Motor neuron (in vitro differentiated cells): Measurements from ENCODE around the gene LILRB5. TPM values are rescaled to one million over a fixed set of nuclear protein-coding genes. Genes with fewer than 3 reads are reported as not detected.
"Not testable (repeated sequence)": the region's sequence is repeated elsewhere in the genome, so short reads cannot be mapped to it uniquely, and the experiment has no call there.

Experiments
- ATAC-seq, 8 experiments: fragments of 200-7000 bp; cut with Tn5 transposase; replicated peaks in 6 of 8; 2 replicates each; pipeline ENCODE4 v1.8.0; 2021; ENCODE audit warnings: mild to moderate bottlenecking in 8 of 8, moderate library complexity in 8 of 8
- H3K27ac ChIP-seq, 2 donors: fragments of 250-450 bp; sonication (Bioruptor Pico); 2 replicates each; pipeline ENCODE4 v1.9.0; 2021; ENCODE audit warnings: antibody characterized with exemption in 2 of 2, mild to moderate bottlenecking in 2 of 2, moderate library complexity in 1 of 2
- H3K4me1 ChIP-seq, 2 donors: fragments of 250-450 bp; sonication (Bioruptor Pico); replicated peaks in 1 of 2; 2 replicates each; pipeline ENCODE4 v1.6.1; 2021; ENCODE audit warnings: antibody characterized with exemption in 2 of 2, mild to moderate bottlenecking in 2 of 2, moderate library complexity in 1 of 2
- H3K4me3 ChIP-seq, 5 donors: fragments of 250-450 bp; sonication (Bioruptor Pico); 2 replicates each; pipeline ENCODE4 v1.9.0; 2021; ENCODE audit warnings: antibody characterized with exemption in 5 of 5, mild to moderate bottlenecking in 5 of 5, moderate library complexity in 4 of 5
- WGBS, 10 experiments: fragments of 450-650 bp; shearing (Covaris generic); methylation state at CpG; one replicate each; pipeline ENCODE4 v1.0.0; 2022; 5-methylcytosine and 5-hydroxymethylcytosine counted together
- in situ Hi-C, 9 experiments: fragments of 400-800 bp; cut with MboI; loops; one replicate each; pipeline ENCODE4 v1.15.0; 2021; ENCODE audit warnings: low sequenced_read_pairs in 9 of 9, low pct_unique_long_range_greater_than_20kb in 2 of 9; ENCODE audit not compliant: unreplicated experiment in 9 of 9
- total RNA-seq, 8 experiments: library from RNA; unstranded; fragments of 300-600 nt; gene quantifications; 2 replicates each; pipeline versions ENCODE4 v1.2.3 to v1.2.4, GENCODE V29; 2022

Gene LILRB5
- total RNA-seq: under 1 TPM in 6 of 8 experiments, not detected in 2; under 0.01 to 0.81 (median 0.17) TPM

DNA sequence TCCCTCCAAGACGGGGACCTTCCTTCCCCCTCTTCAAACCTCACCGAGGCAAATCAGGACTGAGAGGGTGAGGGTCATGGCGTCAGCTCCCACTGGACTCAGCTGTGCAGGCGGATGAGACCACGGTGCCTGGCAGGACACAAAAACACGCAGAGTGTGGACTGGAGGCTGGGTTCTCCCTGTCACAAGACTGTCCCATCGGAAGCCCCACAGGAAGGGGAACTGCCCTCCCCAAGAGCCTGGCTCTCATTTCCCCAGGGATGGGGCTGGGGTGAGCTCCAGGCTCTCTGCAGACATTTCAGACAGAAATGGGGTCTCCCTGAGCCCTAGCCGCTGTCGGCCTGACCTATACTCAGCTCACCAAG, at the start of gene LILRB5:
LILRB5 (minus strand) TSS at position 158 of the 365 bp plus-strand sequence; CDS start at position 78, 80 bp downstream.
- Histone ChIP-seq H3K4me3 (no peak within 1 kb of the TSS), H3K27ac (no peak within 1 kb of the TSS), H3K4me1 (no peaks in the 10 kb centered on the region)
- in situ Hi-C loops: no loop called here
- no peak for ATAC-seq
- 25 to 80% (median 64%) methylated on average over 1 to 7 of the region's 9 CpGs; no CpG with 5 or more reads in 6 of the 10 experiments for WGBS, 10 experiments

DNA sequence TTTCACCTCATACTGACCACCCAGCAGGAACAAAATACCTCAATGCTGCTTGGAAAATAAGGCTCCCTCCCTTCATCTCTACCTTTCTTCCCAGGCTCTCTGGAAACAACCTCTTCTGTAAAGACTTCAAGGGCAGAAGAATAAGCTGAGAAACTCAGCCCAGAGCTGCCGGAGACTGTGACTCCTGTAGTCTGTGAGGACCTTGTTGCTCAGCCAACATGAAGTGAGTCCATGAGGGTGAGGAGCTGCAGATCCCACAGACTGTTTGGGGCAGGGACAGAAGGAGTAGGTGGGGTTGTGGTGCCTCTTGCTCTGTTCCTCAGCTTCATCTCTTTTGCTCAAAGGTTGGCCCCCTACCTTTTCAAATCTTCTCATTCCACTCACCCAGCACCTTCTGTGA, 48.1 kb upstream of the LILRB5 start:
- 0 to 83% (median 53%) methylated on average over 1 of the region's 1 CpG; no CpG with 5 or more reads in 6 of the 10 experiments for WGBS, 10 experiments
- H3K27ac ChIP-seq: no peak overlapping the region
- no peaks in the 10 kb centered on the region for H3K4me1 ChIP-seq
- in situ Hi-C loops: no loop called here
- no peak overlapping the region for H3K4me3 ChIP-seq
- no peak for ATAC-seq

- Histone ChIP-seq H3K27ac (no peak overlapping the region), H3K4me1 (no peaks in the 10 kb centered on the region), H3K4me3 (no peak overlapping the region)
- in situ Hi-C loops: no loop called here
- ATAC-seq: no peak
- WGBS, 10 experiments: 0 to 100% (median 73%) methylated on average over 1 to 4 of the region's 4 CpGs; no CpG with 5 or more reads in 3 of the 10 experiments
These were observed 45.2 kb upstream of the LILRB5 start for GRCh38 chr19:54302257-54302656.

GRCh38 chr19:54299515-54299914, 42.4 kb upstream of the LILRB5 start:
- no peaks in the 10 kb centered on the region for H3K4me1 ChIP-seq
- 26 to 30% methylated on average over 2 to 4 of the region's 5 CpGs; no CpG with 5 or more reads in 8 of the 10 experiments for WGBS, 10 experiments
- no peak overlapping the region for H3K4me3 ChIP-seq
- no peak for ATAC-seq
- in situ Hi-C loops: no loop called here
- no peak overlapping the region for H3K27ac ChIP-seq

GRCh38 chr19:54299126-54299498, 42.0 kb upstream of the LILRB5 start:
- Histone ChIP-seq H3K4me3 (no peak overlapping the region), H3K4me1 (no peaks in the 10 kb centered on the region), H3K27ac (no peak overlapping the region)
- ATAC-seq: no peak
- in situ Hi-C loops: no loop called here
- WGBS, 10 experiments: 0 to 93% (median 51%) methylated on average over 1 to 5 of the region's 7 CpGs; no CpG with 5 or more reads in 3 of the 10 experiments

DNA sequence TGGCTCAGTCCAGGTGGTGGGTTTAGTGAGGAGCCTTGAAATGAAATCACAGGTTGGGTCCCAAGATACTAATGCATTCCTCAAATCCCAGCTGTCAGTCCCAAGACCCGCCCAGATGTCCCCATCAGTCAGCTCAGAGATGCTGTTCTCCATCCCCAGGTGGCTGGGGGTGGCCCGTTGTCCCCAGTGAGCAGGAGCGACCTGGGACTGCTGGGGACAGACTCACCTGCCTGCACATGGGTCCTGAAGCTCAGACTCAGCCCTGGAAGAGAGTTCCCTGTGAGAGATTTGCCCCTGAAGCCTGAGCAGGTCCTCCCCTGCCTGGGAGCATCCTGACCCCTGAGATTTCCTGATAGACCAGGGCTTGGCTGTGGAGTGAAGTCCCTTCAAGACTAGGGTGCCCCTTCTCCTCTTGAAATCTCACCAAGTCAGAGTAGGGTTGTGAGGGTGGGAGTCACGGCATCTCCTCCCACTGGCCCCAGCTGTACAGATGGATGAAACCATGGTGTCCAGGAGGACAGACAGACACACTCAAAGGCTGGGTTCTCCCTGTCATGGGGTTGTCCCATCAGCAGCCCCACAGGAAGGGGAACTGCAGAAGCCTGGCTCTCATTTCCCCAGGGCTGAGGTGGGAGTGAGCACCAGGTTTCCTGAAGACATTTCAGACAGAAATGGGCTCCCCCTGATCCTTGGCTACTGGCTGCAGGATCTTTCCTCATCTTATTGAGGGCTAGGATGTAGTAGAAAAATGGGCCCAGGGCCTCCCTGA, 41.5 kb upstream of the LILRB5 start:
- no peak for ATAC-seq
- WGBS, 10 experiments: 13 to 67% methylated on average over 1 to 3 of the region's 4 CpGs; no CpG with 5 or more reads in 8 of the 10 experiments

GRCh38 chr19:54297759-54298305, 40.8 kb upstream of the LILRB5 start:
- peak in 1 of 8 experiments; percentile 47 for ATAC-seq
- no peaks in the 10 kb centered on the region for H3K4me1 ChIP-seq
- WGBS, 10 experiments: 0 to 30% (median 5%) methylated on average over 1 to 3 of the region's 7 CpGs; no CpG with 5 or more reads in 5 of the 10 experiments
- in situ Hi-C loops: no loop called here
- no peak overlapping the region for H3K27ac ChIP-seq
- no peak overlapping the region for H3K4me3 ChIP-seq

More for the DNA sequence above, 41.5 kb upstream of the LILRB5 start:
- Histone ChIP-seq H3K4me1 (no peaks in the 10 kb centered on the region), H3K27ac (no peak overlapping the region), H3K4me3 (no peak overlapping the region)
- in situ Hi-C loops: no loop called here

- in situ Hi-C loops: no loop called here
- H3K27ac ChIP-seq: no peak overlapping the region
- 0 to 89% (median 54%) methylated on average over 1 to 5 of the region's 6 CpGs; no CpG with 5 or more reads in 1 of the 10 experiments for WGBS, 10 experiments
- no peak overlapping the region for H3K4me3 ChIP-seq
- H3K4me1 ChIP-seq: no peaks in the 10 kb centered on the region
- no peak for ATAC-seq
These were observed 37.5 kb upstream of the LILRB5 start for GRCh38 chr19:54294539-54294938.

GRCh38 chr19:54289160-54289559, 32.1 kb upstream of the LILRB5 start:
- WGBS, 10 experiments: 8 to 83% (median 40%) methylated on average over 1 to 5 of the region's 8 CpGs; no CpG with 5 or more reads in 3 of the 10 experiments
- H3K4me1 ChIP-seq, ATAC-seq, H3K27ac ChIP-seq, H3K4me3 ChIP-seq, in situ Hi-C loops: not testable (repeated sequence)

GRCh38 chr19:54287456-54287855, 30.4 kb upstream of the LILRB5 start:
- Histone ChIP-seq H3K4me3 (no peak overlapping the region), H3K4me1 (no peaks in the 10 kb centered on the region), H3K27ac (no peak overlapping the region)
- WGBS, 10 experiments: 6 to 90% (median 73%) methylated on average over 3 to 4 of the region's 4 CpGs
- ATAC-seq: no peak
- in situ Hi-C loops: no loop called here

DNA sequence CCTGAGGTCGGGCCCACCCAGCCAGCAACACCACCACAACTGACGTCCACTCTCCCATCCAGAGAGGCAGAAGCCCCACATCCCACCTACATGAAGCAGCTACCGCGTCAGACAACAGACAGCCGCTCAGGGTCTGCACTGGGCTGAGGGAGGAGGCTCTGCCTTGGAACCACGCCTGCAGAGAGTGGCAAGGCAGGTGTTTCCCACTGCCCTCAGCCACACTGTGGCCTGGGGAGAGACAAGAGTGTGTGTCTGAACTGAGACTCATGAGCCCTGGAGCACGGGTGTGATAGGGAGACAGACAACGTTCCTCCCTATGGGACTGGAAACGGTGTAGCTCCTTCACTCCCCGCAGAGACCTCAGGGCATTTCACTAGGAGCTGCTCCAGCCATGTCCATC, 29.2 kb upstream of the LILRB5 start:
- no CpG with 5 or more reads among the region's 10 CpGs for WGBS, 10 experiments
- in situ Hi-C loops, H3K4me1 ChIP-seq, H3K4me3 ChIP-seq, ATAC-seq, H3K27ac ChIP-seq: not testable (repeated sequence)

- no CpG with 5 or more reads among the region's 12 CpGs for WGBS, 10 experiments
- H3K4me3 ChIP-seq, in situ Hi-C loops, H3K27ac ChIP-seq, H3K4me1 ChIP-seq, ATAC-seq: not testable (repeated sequence)
These were observed 28.5 kb upstream of the LILRB5 start for GRCh38 chr19:54285427-54286056.

DNA sequence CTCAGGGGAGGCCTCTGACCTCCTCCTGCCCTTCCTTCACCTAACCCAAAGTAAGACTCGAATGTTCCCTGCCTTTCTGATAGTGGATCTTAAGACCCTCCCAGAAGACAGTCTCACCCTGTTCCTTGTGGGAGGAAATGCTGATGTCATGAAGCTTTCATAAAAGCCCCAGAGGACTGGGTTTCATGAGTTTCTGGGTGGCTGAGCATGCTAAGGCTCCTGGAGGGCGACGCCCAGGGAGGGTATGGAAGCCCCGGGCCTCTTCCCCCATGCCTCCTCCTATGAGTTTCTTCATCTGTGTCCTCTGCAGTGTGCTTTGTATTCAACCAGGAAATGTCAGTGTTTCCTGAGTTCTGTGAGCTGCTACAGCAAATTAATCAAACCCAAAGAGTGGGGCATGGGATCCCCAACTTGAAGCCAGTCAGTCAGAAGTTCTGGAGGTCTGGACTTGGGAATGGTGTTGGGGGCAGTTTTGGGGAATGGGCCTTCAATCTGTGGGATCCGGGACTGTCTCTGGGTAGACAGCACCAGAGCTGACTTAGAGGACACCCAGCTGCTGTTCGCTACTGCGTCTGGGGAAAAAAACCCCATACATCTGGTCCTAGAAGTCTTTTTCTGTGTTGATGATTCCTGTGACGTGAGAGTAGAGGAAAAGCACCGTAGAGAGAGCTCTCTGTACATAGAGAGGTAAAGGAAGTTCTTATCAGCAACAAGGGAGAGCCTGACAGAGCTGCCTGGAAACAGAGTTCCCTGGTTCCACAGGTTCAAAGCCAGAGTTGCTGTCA, 25.8 kb upstream of the LILRB5 start:
- Histone ChIP-seq H3K4me3 (no peak overlapping the region), H3K4me1 (no peaks in the 10 kb centered on the region), H3K27ac (no peak overlapping the region)
- WGBS, 10 experiments: 0 to 100% (median 40%) methylated on average over 1 to 8 of the region's 9 CpGs; no CpG with 5 or more reads in 1 of the 10 experiments
- in situ Hi-C loops: no loop called here
- ATAC-seq: peak in 3 of 8 experiments; percentile 56 to 63 (median 60)
